ENCODE measurements around the gene CHD2.

CHD2 gene

GRCh38 chr15:92881211-92881754, 18.8 kb upstream of the CHD2 start:
- H3K36me3 ChIP-seq (ENCODE audit: insufficient read depth, low read length), result peaks cover 13% of the 10 kb centered on the region

GRCh38 chr15:92881802-92882696, 18.1 kb upstream of the CHD2 start:
- H3K27me3 ChIP-seq (ENCODE audit: insufficient read depth, low read length), result no peaks in the 10 kb centered on the region
- H3K4me1 ChIP-seq (ENCODE audit: insufficient read depth, low read length), result peaks cover 30% of the 10 kb centered on the region
- H3K4me3 ChIP-seq (ENCODE audit: low read length), result peak overlapping the region; percentile 47
- H3K9me3 ChIP-seq (ENCODE audit: low read length), result no peaks in the 10 kb centered on the region
- H2AFZ ChIP-seq (ENCODE audit: low read depth, low read length), result no peak overlapping the region
- peaks cover 21% of the 10 kb centered on the region for H3K36me3 ChIP-seq (ENCODE audit: insufficient read depth, low read length)

More at GRCh38 chr15:92881211-92881754, 18.8 kb upstream of the CHD2 start:
- Histone ChIP-seq H2AFZ (ENCODE audit: low read depth, low read length) (peak overlapping the region; percentile 12), H3K9me3 (ENCODE audit: low read length) (no peaks in the 10 kb centered on the region), H3K4me1 (ENCODE audit: insufficient read depth, low read length) (peaks cover 22% of the 10 kb centered on the region), H3K27me3 (ENCODE audit: insufficient read depth, low read length) (no peaks in the 10 kb centered on the region), H3K4me3 (ENCODE audit: low read length) (peak overlapping the region; percentile 47)

GRCh38 chr15:92882697-92883162, 17.4 kb upstream of the CHD2 start:
- Histone ChIP-seq H2AFZ (ENCODE audit: low read depth, low read length) (no peak overlapping the region), H3K36me3 (ENCODE audit: insufficient read depth, low read length) (peaks cover 27% of the 10 kb centered on the region), H3K27me3 (ENCODE audit: insufficient read depth, low read length) (no peaks in the 10 kb centered on the region), H3K4me3 (ENCODE audit: low read length) (peak overlapping the region; percentile 94), H3K4me1 (ENCODE audit: insufficient read depth, low read length) (peaks cover 37% of the 10 kb centered on the region), H3K9me3 (ENCODE audit: low read length) (no peaks in the 10 kb centered on the region)

GRCh38 chr15:92883163-92883875, 16.8 kb upstream of the CHD2 start:
- H3K4me1 ChIP-seq (ENCODE audit: insufficient read depth, low read length), result peaks cover 43% of the 10 kb centered on the region

GRCh38 chr15:92883876-92884435, 16.2 kb upstream of the CHD2 start:
- peaks cover 39% of the 10 kb centered on the region for H3K36me3 ChIP-seq (ENCODE audit: insufficient read depth, low read length)

More at GRCh38 chr15:92883163-92883875, 16.8 kb upstream of the CHD2 start:
- Histone ChIP-seq H3K4me3 (ENCODE audit: low read length) (peak overlapping the region; percentile 94), H3K27me3 (ENCODE audit: insufficient read depth, low read length) (no peaks in the 10 kb centered on the region), H3K9me3 (ENCODE audit: low read length) (no peaks in the 10 kb centered on the region), H3K36me3 (ENCODE audit: insufficient read depth, low read length) (peaks cover 33% of the 10 kb centered on the region), H2AFZ (ENCODE audit: low read depth, low read length) (no peak overlapping the region)

GRCh38 chr15:92884436-92885223, 15.5 kb upstream of the CHD2 start:
- H3K36me3 ChIP-seq (ENCODE audit: insufficient read depth, low read length), result peaks cover 42% of the 10 kb centered on the region
- H3K4me1 ChIP-seq (ENCODE audit: insufficient read depth, low read length), result peaks cover 49% of the 10 kb centered on the region
- no peak overlapping the region for H2AFZ ChIP-seq (ENCODE audit: low read depth, low read length)
- H3K4me3 ChIP-seq (ENCODE audit: low read length), result peak overlapping the region; percentile 94
- no peaks in the 10 kb centered on the region for H3K9me3 ChIP-seq (ENCODE audit: low read length)
- H3K27me3 ChIP-seq (ENCODE audit: insufficient read depth, low read length), result no peaks in the 10 kb centered on the region

More at GRCh38 chr15:92883876-92884435, 16.2 kb upstream of the CHD2 start:
- Histone ChIP-seq H2AFZ (ENCODE audit: low read depth, low read length) (no peak overlapping the region), H3K27me3 (ENCODE audit: insufficient read depth, low read length) (no peaks in the 10 kb centered on the region), H3K4me1 (ENCODE audit: insufficient read depth, low read length) (peaks cover 49% of the 10 kb centered on the region), H3K9me3 (ENCODE audit: low read length) (no peaks in the 10 kb centered on the region), H3K4me3 (ENCODE audit: low read length) (peak overlapping the region; percentile 94)

- peak overlapping the region; percentile 94 for H3K4me3 ChIP-seq (ENCODE audit: low read length)
Observed at GRCh38 chr15:92885224-92886041, 14.7 kb upstream of the CHD2 start.

GRCh38 chr15:92886042-92886537, 14.0 kb upstream of the CHD2 start:
- Histone ChIP-seq H2AFZ (ENCODE audit: low read depth, low read length) (no peak overlapping the region), H3K36me3 (ENCODE audit: insufficient read depth, low read length) (peaks cover 55% of the 10 kb centered on the region), H3K9me3 (ENCODE audit: low read length) (no peaks in the 10 kb centered on the region), H3K4me3 (ENCODE audit: low read length) (peak overlapping the region; percentile 94), H3K27me3 (ENCODE audit: insufficient read depth, low read length) (no peaks in the 10 kb centered on the region), H3K4me1 (ENCODE audit: insufficient read depth, low read length) (peaks cover 37% of the 10 kb centered on the region)

More at GRCh38 chr15:92885224-92886041, 14.7 kb upstream of the CHD2 start:
- Histone ChIP-seq H3K4me1 (ENCODE audit: insufficient read depth, low read length) (peaks cover 44% of the 10 kb centered on the region), H3K27me3 (ENCODE audit: insufficient read depth, low read length) (no peaks in the 10 kb centered on the region), H2AFZ (ENCODE audit: low read depth, low read length) (no peak overlapping the region), H3K9me3 (ENCODE audit: low read length) (no peaks in the 10 kb centered on the region), H3K36me3 (ENCODE audit: insufficient read depth, low read length) (peaks cover 48% of the 10 kb centered on the region)

- no peaks in the 10 kb centered on the region for H3K9me3 ChIP-seq (ENCODE audit: low read length)
- H3K4me1 ChIP-seq (ENCODE audit: insufficient read depth, low read length), result peaks cover 30% of the 10 kb centered on the region
- H2AFZ ChIP-seq (ENCODE audit: low read depth, low read length), result no peak overlapping the region
- peaks cover 62% of the 10 kb centered on the region for H3K36me3 ChIP-seq (ENCODE audit: insufficient read depth, low read length)
- no peaks in the 10 kb centered on the region for H3K27me3 ChIP-seq (ENCODE audit: insufficient read depth, low read length)
- peak overlapping the region; percentile 94 for H3K4me3 ChIP-seq (ENCODE audit: low read length)
Observed at GRCh38 chr15:92886815-92887214, 13.3 kb upstream of the CHD2 start.

- Histone ChIP-seq H3K4me1 (ENCODE audit: insufficient read depth, low read length) (peaks cover 29% of the 10 kb centered on the region), H3K4me3 (ENCODE audit: low read length) (peak overlapping the region; percentile 2), H3K27me3 (ENCODE audit: insufficient read depth, low read length) (no peaks in the 10 kb centered on the region), H2AFZ (ENCODE audit: low read depth, low read length) (no peak overlapping the region), H3K9me3 (ENCODE audit: low read length) (no peaks in the 10 kb centered on the region), H3K36me3 (ENCODE audit: insufficient read depth, low read length) (peaks cover 73% of the 10 kb centered on the region)
Observed at GRCh38 chr15:92887869-92888268, 12.3 kb upstream of the CHD2 start.

GRCh38 chr15:92889390-92890107, 10.6 kb upstream of the CHD2 start:
- H2AFZ ChIP-seq (ENCODE audit: low read depth, low read length), result no peak overlapping the region
- no peak overlapping the region for H3K4me3 ChIP-seq (ENCODE audit: low read length)
- no peaks in the 10 kb centered on the region for H3K27me3 ChIP-seq (ENCODE audit: insufficient read depth, low read length)
- H3K36me3 ChIP-seq (ENCODE audit: insufficient read depth, low read length), result peaks cover 84% of the 10 kb centered on the region
- H3K4me1 ChIP-seq (ENCODE audit: insufficient read depth, low read length), result peaks cover 29% of the 10 kb centered on the region
- H3K9me3 ChIP-seq (ENCODE audit: low read length), result no peaks in the 10 kb centered on the region
